Muscle of leg (tissue), 11 donors: ENCODE measurements around the gene NFIA. TPM values are rescaled to one million over a fixed set of nuclear protein-coding genes. Genes with fewer than 3 reads are reported as not detected.

Source experiments
- DNase-seq: peaks from one replicate; pipeline ENCODE4 v3.0.0; 2013
- H3K27ac ChIP-seq: one replicate; pipeline ENCODE4 v1.5.1; 2013; ENCODE audit warnings: mild to moderate bottlenecking, low read length, control low read depth
- H3K27me3 ChIP-seq: one replicate; pipeline ENCODE4 v1.6.1; 2013; ENCODE audit warnings: low read length; ENCODE audit not compliant: control insufficient read depth, insufficient read depth
- H3K36me3 ChIP-seq: one replicate; pipeline ENCODE4 v1.6.1; 2013; ENCODE audit warnings: low read length; ENCODE audit not compliant: control insufficient read depth, insufficient read depth
- H3K4me1 ChIP-seq: one replicate; pipeline ENCODE4 v1.6.1; 2013; ENCODE audit warnings: low read length; ENCODE audit not compliant: control insufficient read depth, insufficient read depth
- H3K4me3 ChIP-seq: one replicate; pipeline ENCODE4 v1.5.1; 2013; ENCODE audit warnings: low read length, control low read depth
- H3K9me3 ChIP-seq: replicated peaks from 2 replicates; pipeline ENCODE4 v1.6.1; 2013; ENCODE audit warnings: low read depth, low read length; ENCODE audit not compliant: control insufficient read depth
- WGBS: methylation state at CpG from one replicate; pipeline ENCODE4 v1.1.5; 2013; ENCODE audit warnings: missing lambda C conversion rate; ENCODE audit not compliant: insufficient coverage; 5-methylcytosine and 5-hydroxymethylcytosine counted together
- polyA plus RNA-seq, 8 donors: library from polyadenylated mRNA; unstranded; fragments of 120-200 nt; gene quantifications; one replicate each; pipeline versions ENCODE4 v1.2.1 to v1.2.3, GENCODE V29; 2013; ENCODE audit warnings: inconsistent platforms in 1 of 8, low replicate concordance in 1 of 8; ENCODE audit not compliant: insufficient read length in 8 of 8, insufficient read depth in 1 of 8
- total RNA-seq: library from RNA; stranded (reverse); fragments of 120-200 nt; gene quantifications from one replicate; pipeline ENCODE4 v1.2.4, GENCODE V29; 2013

NFIA gene
- total and polyA plus RNA-seq, 9 donors, result 21.6 to 41.0 (median 29.7) TPM

- peaks cover 7% of the 10 kb centered on the region for H3K4me1 ChIP-seq
- DNase-seq, result peak; percentile 98
- H3K9me3 ChIP-seq, result no peaks in the 10 kb centered on the region
- no peaks in the 10 kb centered on the region for H3K27me3 ChIP-seq
- H3K27ac ChIP-seq, result peak overlapping the region; percentile 93
- WGBS, result 35% methylated on average over 2 of the region's 8 CpGs
- H3K4me3 ChIP-seq, result no peak overlapping the region
- no peaks in the 10 kb centered on the region for H3K36me3 ChIP-seq
These were observed 236.2 kb downstream of the NFIA start for GRCh38 chr1:61318319-61319125.

- DNase-seq, result no peak
- Histone ChIP-seq H3K4me3 (no peak overlapping the region), H3K27me3 (no peaks in the 10 kb centered on the region), H3K9me3 (no peaks in the 10 kb centered on the region), H3K27ac (no peak overlapping the region), H3K4me1 (peaks cover 7% of the 10 kb centered on the region), H3K36me3 (no peaks in the 10 kb centered on the region)
- WGBS, result no CpG with 5 or more reads among the region's 2 CpGs
These were observed 238.2 kb downstream of the NFIA start for GRCh38 chr1:61320575-61320974.

GRCh38 chr1:61322008-61322744 is 239.8 kb downstream of the NFIA start:
- no CpG with 5 or more reads among the region's 7 CpGs for WGBS
- no peak for DNase-seq

GRCh38 chr1:61322769-61323168 is 240.4 kb downstream of the NFIA start:
- H3K4me1 ChIP-seq, result peaks cover 7% of the 10 kb centered on the region
- H3K9me3 ChIP-seq, result no peaks in the 10 kb centered on the region
- no peak overlapping the region for H3K27ac ChIP-seq
- no peak overlapping the region for H3K4me3 ChIP-seq
- H3K36me3 ChIP-seq, result no peaks in the 10 kb centered on the region
- H3K27me3 ChIP-seq, result no peaks in the 10 kb centered on the region
- DNase-seq, result no peak

More at GRCh38 chr1:61322008-61322744, 239.8 kb downstream of the NFIA start:
- no peaks in the 10 kb centered on the region for H3K27me3 ChIP-seq
- no peak overlapping the region for H3K27ac ChIP-seq
- no peak overlapping the region for H3K4me3 ChIP-seq
- H3K9me3 ChIP-seq, result no peaks in the 10 kb centered on the region
- no peaks in the 10 kb centered on the region for H3K36me3 ChIP-seq
- peaks cover 7% of the 10 kb centered on the region for H3K4me1 ChIP-seq

- WGBS, result 79% methylated on average over 2 of the region's 6 CpGs
- Histone ChIP-seq H3K27ac (no peak overlapping the region), H3K36me3 (no peaks in the 10 kb centered on the region), H3K4me3 (no peak overlapping the region), H3K27me3 (no peaks in the 10 kb centered on the region), H3K4me1 (peaks cover 4% of the 10 kb centered on the region), H3K9me3 (no peaks in the 10 kb centered on the region)
- DNase-seq, result no peak
These were observed 241.4 kb downstream of the NFIA start for GRCh38 chr1:61323681-61324328.

GRCh38 chr1:61326713-61327112 is 244.4 kb downstream of the NFIA start:
- Histone ChIP-seq H3K27ac (no peak overlapping the region), H3K9me3 (no peaks in the 10 kb centered on the region), H3K27me3 (no peaks in the 10 kb centered on the region), H3K36me3 (no peaks in the 10 kb centered on the region), H3K4me3 (no peak overlapping the region), H3K4me1 (no peaks in the 10 kb centered on the region)
- WGBS, result 38% methylated on average over 1 of the region's 2 CpGs
- DNase-seq, result no peak

GRCh38 chr1:61327436-61327835 is 245.1 kb downstream of the NFIA start:
- H3K4me3 ChIP-seq, result no peak overlapping the region
- H3K36me3 ChIP-seq, result no peaks in the 10 kb centered on the region
- H3K27me3 ChIP-seq, result no peaks in the 10 kb centered on the region
- H3K4me1 ChIP-seq, result no peaks in the 10 kb centered on the region
- no peaks in the 10 kb centered on the region for H3K9me3 ChIP-seq
- DNase-seq, result no peak
- H3K27ac ChIP-seq, result no peak overlapping the region
- 83% methylated on average over 2 of the region's 5 CpGs for WGBS

DNA sequence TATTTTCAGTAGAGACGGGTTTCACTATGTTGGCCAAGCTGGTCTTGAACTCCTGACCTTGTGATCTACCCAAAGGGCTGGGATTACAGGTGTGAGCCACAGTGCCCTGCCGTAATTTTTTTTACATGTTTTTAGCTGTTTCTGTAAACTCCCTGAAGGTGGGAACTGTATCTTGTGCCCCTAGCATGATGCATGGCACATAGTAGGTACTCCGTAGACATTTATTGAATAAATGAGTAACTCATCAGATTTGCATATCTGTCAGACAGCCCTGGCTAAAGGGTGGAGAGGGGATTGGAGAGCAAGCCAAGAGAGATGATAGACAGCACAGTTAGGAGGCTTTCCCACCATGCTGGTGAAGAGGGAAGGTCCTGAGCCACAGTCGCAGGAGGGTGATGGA is 247.2 kb downstream of the NFIA start:
- 95% methylated on average over 4 of the region's 4 CpGs for WGBS
- H3K36me3 ChIP-seq, result peaks cover 3% of the 10 kb centered on the region
- H3K4me3 ChIP-seq, result no peak overlapping the region
- H3K27ac ChIP-seq, result no peak overlapping the region
- no peak for DNase-seq
- H3K9me3 ChIP-seq, result no peaks in the 10 kb centered on the region
- peaks cover under 1% of the 10 kb centered on the region for H3K4me1 ChIP-seq
- H3K27me3 ChIP-seq, result no peaks in the 10 kb centered on the region

DNA sequence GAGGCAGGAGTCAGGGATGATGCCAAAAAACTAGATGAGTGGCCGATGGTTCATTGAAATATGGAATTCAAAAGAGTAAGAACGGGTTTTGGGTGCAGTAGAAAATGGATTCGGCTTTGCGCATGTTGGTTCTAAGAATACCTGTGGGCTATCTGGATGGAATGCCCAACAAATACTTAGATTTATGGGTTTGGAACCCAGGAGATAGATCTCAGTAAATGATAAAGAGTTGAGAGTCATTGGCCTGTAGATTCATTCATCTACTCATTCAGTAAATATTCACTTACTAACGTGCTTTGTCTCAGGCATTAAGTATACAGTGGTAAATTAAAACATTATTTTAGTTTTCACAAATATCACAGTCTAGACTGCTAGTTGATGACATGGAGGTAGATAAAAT is 247.7 kb downstream of the NFIA start:
- WGBS, result 100% methylated on average over 3 of the region's 5 CpGs
- DNase-seq, result no peak
- Histone ChIP-seq H3K9me3 (no peaks in the 10 kb centered on the region), H3K27ac (no peak overlapping the region), H3K4me1 (peaks cover 5% of the 10 kb centered on the region), H3K27me3 (no peaks in the 10 kb centered on the region), H3K36me3 (peaks cover 3% of the 10 kb centered on the region), H3K4me3 (no peak overlapping the region)

DNA sequence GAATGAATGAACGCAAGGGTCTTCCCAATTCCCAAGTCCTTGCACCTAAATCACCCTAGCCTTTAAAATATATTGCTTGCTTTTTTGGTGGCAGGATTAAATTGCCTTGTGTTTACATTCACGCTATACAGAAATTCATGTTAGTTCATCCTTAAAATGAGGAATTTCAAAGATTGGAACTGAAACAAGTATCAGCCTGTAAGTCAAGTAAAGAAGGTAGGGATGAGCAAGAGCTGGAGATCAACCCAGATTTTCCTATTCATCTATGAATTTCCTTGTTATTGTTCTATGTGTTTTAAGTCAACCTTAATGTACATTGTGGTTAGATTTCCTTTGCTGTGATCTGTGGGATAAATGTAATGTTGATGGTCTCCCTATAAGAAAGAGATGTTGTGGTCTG is 248.2 kb downstream of the NFIA start:
- peaks cover 3% of the 10 kb centered on the region for H3K36me3 ChIP-seq
- WGBS, result no CpG with 5 or more reads among the region's 2 CpGs
- peaks cover 9% of the 10 kb centered on the region for H3K4me1 ChIP-seq
- no peak overlapping the region for H3K4me3 ChIP-seq
- no peaks in the 10 kb centered on the region for H3K9me3 ChIP-seq
- no peak overlapping the region for H3K27ac ChIP-seq
- DNase-seq, result no peak
- H3K27me3 ChIP-seq, result no peaks in the 10 kb centered on the region
